Measurements from ENCODE around the gene TSPAN14.

TSPAN14 gene

GRCh38 chr10:80421707-80422536 lies 32.2 kb upstream of the TSPAN14 start:
- DNase-seq: no peak

GRCh38 chr10:80425901-80426300 lies 28.2 kb upstream of the TSPAN14 start:
- DNase-seq: no peak

DNA sequence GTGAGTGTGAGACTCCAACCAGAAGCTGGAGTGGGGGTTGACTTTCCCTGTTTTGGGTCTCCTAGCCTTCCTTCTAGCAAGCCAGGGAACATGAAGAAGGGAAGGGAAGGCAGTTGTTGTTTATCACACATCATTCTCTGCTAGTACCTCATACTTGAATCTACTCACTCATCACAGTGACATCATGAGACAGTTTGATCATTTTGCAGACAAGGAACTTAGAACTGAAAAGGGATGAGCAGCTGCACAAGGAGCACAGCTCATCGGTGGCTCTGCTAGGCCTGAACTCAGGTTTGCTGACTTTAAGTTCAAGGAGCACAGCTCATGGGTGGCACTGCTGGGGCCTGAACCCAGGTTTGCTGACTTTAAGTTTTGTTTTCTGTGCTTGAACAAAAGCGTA lies 26.6 kb upstream of the TSPAN14 start:
- DNase-seq: no peak

DNA sequence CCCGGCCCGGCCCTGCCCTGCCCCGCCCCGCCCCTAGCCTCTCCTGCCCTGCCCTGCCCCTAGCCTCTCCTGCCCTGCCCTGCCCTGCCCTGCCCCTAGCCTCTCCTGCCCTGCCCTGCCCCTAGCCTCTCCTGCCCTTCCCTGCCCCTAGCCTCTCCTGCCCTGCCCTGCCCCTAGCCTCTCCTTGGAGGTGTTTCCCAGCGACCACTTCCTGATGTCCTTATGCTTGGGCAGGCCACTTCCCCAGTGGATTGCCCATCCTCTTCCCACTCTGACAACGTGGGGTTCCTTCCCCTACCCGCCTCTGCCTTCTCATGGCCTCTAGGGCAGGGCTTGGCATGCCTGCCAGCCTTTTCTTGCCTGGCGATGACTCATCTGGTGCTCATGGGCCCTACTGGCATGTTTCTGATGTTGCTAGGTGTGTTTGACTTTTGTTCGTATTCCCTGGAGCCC lies 24.6 kb upstream of the TSPAN14 start:
- DNase-seq: no peak

DNA sequence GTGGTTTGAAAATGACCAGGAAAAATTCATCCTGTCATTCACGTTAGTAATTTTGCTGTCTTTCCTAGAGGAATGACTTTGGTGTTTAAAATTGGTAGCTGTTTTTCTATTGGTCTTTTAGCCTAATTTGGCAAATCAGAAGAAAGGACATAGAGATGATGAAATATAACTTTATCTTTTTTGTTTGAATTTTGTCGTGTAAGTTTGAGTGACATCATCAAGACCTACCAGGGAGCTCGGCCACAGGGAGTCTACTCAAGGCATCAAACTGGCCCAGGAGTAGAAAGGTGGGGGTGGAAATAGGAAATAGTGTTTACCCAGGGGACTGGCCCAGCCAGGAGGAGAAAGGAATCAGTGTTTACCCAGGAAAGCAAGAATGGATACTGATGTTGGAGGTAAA lies 21.0 kb upstream of the TSPAN14 start:
- no peak for DNase-seq

GRCh38 chr10:80436446-80437098 lies 17.5 kb upstream of the TSPAN14 start:
- DNase-seq: no peak

DNA sequence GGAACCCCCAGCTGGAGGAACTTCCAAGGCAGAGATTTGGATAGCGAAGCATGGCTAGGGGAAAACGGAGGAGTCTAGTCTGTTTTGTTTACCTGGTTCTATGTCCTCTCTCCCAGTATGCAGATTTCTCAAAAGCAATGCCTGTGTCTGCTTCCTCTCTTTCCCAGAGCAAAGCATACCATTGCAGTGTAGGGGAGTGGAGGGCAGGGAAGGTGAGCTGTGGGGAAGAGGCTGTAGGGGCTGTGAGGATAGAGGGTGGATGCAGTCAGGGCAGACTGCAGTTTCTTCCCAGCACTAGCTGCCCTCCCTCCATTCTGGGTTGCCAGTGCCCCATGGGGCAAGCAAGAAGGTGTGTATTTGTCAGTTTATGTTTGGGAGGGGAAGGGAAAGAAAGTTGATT lies 16.9 kb upstream of the TSPAN14 start:
- DNase-seq: no peak

DNA sequence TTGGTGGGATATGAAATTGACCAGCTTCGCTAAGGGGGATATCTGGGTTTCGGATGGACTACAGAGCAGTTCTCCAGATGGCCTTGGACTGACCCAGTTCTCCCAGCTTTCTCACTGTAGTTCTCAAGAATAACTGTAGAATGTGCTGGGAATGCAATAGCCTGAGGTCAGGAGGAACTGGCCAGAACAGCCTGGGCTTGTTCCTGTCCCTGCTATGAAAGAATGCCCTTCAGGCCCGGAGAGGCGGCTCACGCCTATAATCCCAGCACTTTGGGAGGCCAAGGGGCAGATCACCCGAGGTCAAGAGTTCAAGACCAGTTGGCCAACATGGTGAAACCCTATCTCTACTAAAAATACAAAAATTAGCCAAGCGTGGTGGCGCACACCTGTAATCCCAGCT lies 12.3 kb upstream of the TSPAN14 start:
- no peak for DNase-seq

- DNase-seq: no peak
Measured at GRCh38 chr10:80442879-80443278, 11.2 kb upstream of the TSPAN14 start.

GRCh38 chr10:80443531-80443974 lies 10.6 kb upstream of the TSPAN14 start:
- no peak for DNase-seq

DNA sequence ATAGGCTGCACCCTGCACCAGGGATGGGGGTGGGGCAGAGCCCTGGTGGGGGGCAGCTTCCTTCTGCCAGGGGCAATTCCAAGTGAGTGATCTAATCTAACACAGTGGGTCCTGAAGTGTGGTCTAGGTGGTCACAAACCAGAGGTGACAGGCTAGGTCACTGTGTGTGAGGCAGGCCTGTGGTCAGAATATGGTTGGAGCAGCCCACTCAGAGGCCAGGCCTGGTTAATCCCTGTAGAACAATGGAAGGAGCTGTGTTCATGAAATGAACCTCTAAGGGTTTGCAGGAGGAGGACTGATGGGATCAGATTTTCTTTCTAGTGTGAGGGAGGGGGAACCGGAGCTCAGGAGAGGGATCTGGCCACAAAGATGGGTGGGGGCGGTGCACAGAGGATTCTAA lies 10.0 kb upstream of the TSPAN14 start:
- DNase-seq: no peak

- DNase-seq: peak; percentile 70
Measured at GRCh38 chr10:80444646-80445319, 9.3 kb upstream of the TSPAN14 start.

DNA sequence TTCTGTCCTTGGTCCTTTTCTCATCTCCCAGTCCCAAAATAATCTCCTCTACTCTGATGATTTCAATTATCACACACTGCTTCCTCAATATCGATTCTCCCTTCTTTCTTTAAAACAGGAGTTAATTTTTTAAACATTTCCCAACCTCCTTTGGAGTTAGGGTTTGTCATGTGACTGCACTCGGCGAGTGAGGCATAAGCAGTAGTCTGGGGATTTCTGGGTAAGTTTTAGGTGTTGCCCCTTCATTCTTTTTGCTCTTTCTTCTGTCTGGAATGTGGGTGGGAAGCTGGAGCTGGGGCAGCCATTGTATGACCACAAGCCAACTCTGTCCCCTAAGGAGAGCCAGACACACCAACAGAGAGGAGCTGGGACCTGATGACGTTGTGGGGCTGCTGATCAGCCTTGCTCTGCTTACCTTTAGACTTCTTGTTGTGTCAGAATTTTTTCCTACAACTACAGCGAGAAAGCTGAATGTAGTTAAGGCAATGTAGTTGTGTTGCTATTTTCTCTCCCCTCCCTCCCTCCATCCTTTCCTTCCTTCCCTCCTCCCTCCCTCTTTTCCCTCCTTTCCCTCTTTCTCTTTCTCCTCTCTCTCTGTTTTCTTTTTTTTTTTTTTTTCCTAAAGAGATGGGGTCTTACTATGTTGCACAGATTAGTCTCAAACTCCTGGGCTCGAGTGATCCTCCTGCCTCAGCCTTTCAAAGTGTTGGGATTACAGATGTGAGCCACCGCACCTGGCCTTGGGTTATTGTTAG lies 6.5 kb upstream of the TSPAN14 start:
- no peak for DNase-seq

DNA sequence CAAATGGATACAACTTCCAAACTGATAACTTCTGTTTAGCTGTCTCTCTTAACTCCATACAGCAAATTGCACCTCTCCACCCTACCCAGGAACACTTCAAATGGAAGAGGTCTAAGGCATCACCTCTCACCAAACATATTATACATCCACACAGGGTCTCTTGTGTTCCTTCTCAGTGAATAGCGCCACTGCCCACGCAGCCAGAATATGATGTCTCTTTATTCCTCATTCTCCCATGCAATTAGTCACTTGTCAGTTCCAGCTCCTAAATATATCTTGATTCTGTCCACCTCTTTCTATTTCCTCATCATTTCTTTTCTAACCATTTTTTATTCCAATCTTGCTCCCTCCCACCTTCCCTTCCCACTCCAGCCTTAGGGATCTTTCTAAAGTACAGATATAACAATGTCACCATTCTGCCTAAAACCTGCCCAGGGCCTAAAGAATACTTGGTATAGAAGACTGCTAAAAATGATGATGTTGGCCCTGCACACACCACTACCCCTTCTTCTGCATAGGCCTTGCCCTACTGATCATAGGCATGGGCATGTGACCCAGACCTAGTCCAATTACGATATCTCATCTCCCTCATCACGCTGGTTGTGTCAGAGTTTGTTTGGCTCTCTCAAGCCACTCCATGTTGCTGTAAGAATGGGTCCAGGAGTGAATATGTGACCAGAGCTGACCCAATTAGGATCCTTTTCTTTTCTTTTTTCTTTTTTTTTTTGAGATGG lies 5.7 kb upstream of the TSPAN14 start:
- DNase-seq: no peak

DNA sequence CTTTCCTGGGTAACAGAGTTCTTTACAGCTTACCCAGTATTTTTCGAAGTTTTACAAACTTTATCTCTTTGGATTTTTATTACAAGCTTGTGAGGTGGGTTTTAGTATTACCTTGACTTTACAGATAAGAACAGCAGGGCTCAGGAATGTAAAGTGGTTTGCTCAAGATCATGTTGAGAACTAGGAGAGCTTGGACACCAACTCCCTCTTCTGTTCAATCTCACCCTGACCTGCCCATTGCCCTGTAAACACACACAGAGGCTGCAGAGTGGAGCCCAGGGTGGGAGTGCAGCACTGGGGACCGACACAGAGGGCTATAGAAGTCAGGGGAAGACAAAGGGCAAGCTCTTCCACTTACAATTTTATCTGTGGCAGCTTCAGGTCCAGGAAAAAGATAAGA lies 4.6 kb upstream of the TSPAN14 start:
- DNase-seq: no peak

DNA sequence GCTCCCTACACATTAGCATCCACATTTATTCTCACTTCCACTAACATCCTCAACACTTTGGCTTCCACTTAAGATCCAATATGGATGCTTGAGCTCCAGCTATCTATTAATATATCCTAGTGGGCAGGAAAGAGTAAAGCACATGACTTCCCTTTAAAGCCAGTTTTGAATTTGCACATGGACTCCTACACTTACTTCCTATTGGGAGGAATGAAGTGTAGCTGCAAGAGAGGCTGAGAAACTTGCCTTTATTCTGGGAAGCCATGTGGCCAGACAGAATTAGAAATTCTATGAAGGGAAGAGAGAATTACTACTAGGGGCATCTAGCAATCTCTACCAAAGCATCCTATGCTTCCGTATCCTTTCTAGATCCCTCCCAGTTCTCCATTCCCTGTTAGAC lies 3.0 kb upstream of the TSPAN14 start:
- no peak for DNase-seq

GRCh38 chr10:80452069-80452468 lies 2.0 kb upstream of the TSPAN14 start:
- DNase-seq: no peak

DNA sequence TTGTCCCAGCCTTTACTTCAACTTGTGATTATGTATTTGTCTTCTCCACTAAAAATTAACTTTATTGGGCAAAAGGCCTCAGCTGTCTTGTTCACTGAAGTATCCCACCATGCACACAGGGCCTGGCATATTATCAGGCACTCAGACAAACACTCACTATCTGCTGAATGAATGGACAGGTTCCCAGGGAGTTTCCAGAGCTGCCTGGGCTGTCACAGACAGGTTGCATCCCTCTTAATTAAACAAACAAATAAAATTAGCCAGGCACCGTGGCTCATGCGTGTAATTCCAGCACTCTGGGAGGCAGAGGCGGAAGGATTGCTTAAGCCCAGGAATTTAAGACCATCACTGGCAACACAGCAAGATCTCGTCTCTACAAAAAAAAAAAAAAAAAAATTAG lies 1.5 kb upstream of the TSPAN14 start:
- no peak for DNase-seq

DNA sequence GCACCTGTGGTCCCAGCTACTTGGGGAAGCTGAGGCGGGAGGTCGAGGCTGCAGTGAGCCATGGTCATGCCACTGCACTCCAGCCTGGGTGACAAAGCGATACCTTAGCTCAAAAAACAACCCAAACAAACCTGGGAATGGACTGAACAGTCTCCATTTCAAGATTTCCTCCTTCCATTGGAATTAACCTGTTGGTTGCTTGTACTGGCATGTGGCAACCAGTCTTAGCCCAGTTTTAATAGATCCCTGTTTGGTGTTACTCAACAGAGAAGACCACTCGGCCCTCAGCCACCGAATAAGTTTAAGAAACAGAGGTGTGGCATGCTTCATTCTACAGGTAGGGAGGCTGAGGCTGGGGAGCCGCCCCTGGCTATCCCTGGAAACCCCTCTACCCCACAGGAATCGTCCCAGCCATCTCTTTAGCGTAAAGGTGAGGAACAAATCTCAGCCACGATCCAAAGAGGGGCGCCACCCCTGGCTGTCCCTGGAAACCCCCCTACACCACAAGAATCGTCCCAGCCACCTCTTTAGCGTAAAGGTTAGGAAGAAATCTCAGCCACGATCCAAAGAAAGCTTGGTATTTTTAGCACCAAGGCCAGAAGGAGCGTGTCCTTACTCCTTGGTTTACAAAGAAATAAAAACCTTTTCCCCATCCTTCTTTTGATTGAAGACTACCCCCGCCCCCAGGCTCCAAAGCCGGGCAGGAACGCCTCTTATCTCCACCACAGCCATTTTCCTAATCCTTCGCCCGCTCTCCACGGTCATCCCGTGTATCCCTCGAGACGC lies 861 bp upstream of the TSPAN14 start:
- DNase-seq: no peak

DNA sequence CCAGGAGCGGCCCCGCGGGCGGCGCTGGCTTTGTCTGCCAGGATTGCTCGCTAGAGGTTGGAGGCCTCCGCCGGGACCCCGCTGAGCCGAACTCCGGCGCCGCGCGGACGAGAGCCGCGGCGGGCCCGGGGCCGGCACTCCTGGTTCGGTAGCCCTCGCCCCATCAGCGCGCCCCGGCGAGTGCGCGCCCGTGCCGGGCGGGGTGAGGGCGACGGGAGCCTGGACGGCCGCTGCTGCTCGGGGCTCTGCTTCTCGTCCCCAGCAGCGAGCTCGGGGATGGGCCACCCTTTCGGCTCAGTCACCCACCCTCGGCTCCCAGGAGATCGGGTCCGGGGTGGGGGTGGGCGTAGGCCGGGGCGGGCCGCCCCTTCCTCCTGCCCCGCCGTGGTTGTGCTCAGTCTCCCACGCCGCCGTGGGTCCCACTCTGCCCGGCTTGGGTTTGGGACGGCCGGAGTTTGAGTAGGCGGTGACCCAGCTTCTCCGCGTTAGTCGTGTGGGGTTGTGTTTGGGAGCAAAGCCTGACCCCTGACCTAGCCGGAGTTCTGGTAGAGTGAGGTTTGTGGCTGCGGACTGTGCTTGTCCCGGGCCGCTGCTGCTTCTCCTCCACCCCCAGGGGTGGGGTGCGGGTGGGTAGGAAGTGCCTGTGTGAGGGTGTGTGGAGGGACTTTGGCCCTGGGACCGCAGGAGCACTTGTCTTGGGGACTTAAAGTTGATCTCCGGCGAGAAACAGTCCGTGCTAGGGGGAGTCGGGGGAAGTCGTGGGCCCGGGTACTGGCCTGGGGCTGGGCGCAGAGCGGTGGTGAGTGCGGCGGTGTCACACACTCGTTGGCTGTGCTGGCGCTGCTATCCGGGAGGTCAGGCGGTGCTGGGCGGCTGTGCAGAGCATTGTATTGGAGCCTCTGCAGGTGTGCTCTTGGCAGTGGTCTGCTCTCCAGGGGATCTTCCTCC lies 677 bp downstream of the TSPAN14 start:
- no peak for DNase-seq
